IMR-90 (cell line): ENCODE results near the gene CACNA1G. TPM values are rescaled to one million over a fixed set of nuclear protein-coding genes. Genes with fewer than 3 reads are reported as not detected.

Experiments used
- ATAC-seq: fragments of 200-7000 bp; cut with Tn5 transposase; 2 replicates; pipeline ENCODE4 v1.9.1; 2020; ENCODE audit warnings: low read depth, mild to moderate bottlenecking, moderate library complexity
- BruUV-seq: library from RNA; stranded (reverse); fragments of 400-500 nt; replicated peaks from 2 replicates; lab custom pipeline; 2021; lab: Mats Ljungman, UMichigan
- CTCF ChIA-PET: fragments of 300-600 bp; formaldehyde crosslinking; extraction: SDS; loops from one replicate; lab custom pipeline; 2021; ENCODE audit warnings: antibody characterized with exemption; lab: Yijun Ruan, JAX
- POLR2A ChIA-PET: fragments of 300-600 bp; sonication (Branson Sonifier 250); formaldehyde crosslinking; loops from one replicate; lab custom pipeline; 2022; ENCODE audit warnings: antibody characterized with exemption; ENCODE audit not compliant: unreplicated experiment; lab: Charles Lee
- DNase-seq: peaks from one replicate; pipeline ENCODE4 v3.0.0; 2013
- H2AFZ ChIP-seq: replicated peaks from 2 replicates; pipeline ENCODE3; 2013; ENCODE audit warnings: low read length, mild to moderate bottlenecking; ENCODE audit not compliant: poor library complexity
- H2AK5ac ChIP-seq: 2 replicates; pipeline ENCODE4 v1.6.1; 2013; ENCODE audit warnings: low read depth, low read length, inconsistent platforms
- H2AK9ac ChIP-seq: replicated peaks from 2 replicates; pipeline ENCODE3; 2013; ENCODE audit warnings: mild to moderate bottlenecking, low read depth, low read length, moderate library complexity; ENCODE audit not compliant: poor library complexity
- H2BK120ac ChIP-seq: 2 replicates; pipeline ENCODE4 v1.6.1; 2013; ENCODE audit warnings: low read depth, low read length, inconsistent platforms
- H2BK15ac ChIP-seq: 3 replicates; pipeline ENCODE4 v1.6.1; 2013; ENCODE audit warnings: low read depth, low read length, inconsistent platforms
- H2BK20ac ChIP-seq: 2 replicates; pipeline ENCODE4 v1.6.1; 2013; ENCODE audit warnings: low read depth, mild to moderate bottlenecking, inconsistent platforms, low read length, moderate library complexity
- H2BK5ac ChIP-seq: 2 replicates; pipeline ENCODE4 v1.6.1; 2013; ENCODE audit warnings: mild to moderate bottlenecking, low read depth, low read length, inconsistent platforms; ENCODE audit not compliant: poor library complexity, severe bottlenecking
- H3K14ac ChIP-seq: replicated peaks from 2 replicates; pipeline ENCODE4 v1.6.1; 2013; ENCODE audit warnings: low read depth, low read length, inconsistent platforms
- H3K18ac ChIP-seq: 2 replicates; pipeline ENCODE4 v1.6.1; 2013; ENCODE audit warnings: low read depth, low read length, control low read depth
- H3K23ac ChIP-seq: 2 replicates; pipeline ENCODE4 v1.6.1; 2013; ENCODE audit warnings: low read depth, low read length, inconsistent platforms
- H3K27ac ChIP-seq: 2 replicates; pipeline ENCODE4 v1.5.1; 2013; ENCODE audit warnings: mild to moderate bottlenecking, control low read depth, low read length; ENCODE audit not compliant: insufficient read depth
- H3K27me3 ChIP-seq: 2 replicates; pipeline ENCODE4 v1.6.1; 2013; ENCODE audit warnings: low read length; ENCODE audit not compliant: control insufficient read depth, insufficient read depth
- H3K36me3 ChIP-seq: 2 replicates; pipeline ENCODE4 v1.6.1; 2013; ENCODE audit warnings: low read length, mixed read lengths; ENCODE audit not compliant: control insufficient read depth, insufficient read depth
- H3K4ac ChIP-seq: 2 replicates; pipeline ENCODE4 v1.6.1; 2013; ENCODE audit warnings: low read depth, low read length, inconsistent platforms
- H3K4me1 ChIP-seq: 2 replicates; pipeline ENCODE4 v1.6.1; 2013; ENCODE audit warnings: low read length, mixed read lengths; ENCODE audit not compliant: control insufficient read depth, insufficient read depth
- H3K4me2 ChIP-seq: 2 replicates; pipeline ENCODE4 v1.6.1; 2013; ENCODE audit warnings: low read depth, mild to moderate bottlenecking, control low read depth, low read length, moderate library complexity
- H3K4me3 ChIP-seq: 2 replicates; pipeline ENCODE4 v1.5.1; 2013; ENCODE audit warnings: low read depth, mild to moderate bottlenecking, control low read depth, low read length, moderate library complexity; ENCODE audit not compliant: insufficient read depth
- H3K56ac ChIP-seq: 2 replicates; pipeline ENCODE4 v1.6.1; 2013; ENCODE audit warnings: low read length, inconsistent platforms; ENCODE audit not compliant: insufficient read depth; ENCODE audit errors: extremely low read depth
- H3K79me1 ChIP-seq, 2 experiments: 2 replicates each; pipeline ENCODE4 v1.6.1; 2013; ENCODE audit warnings: low read length in 2 of 2, inconsistent platforms in 1 of 2, low read depth in 1 of 2
- H3K9ac ChIP-seq: 2 replicates; pipeline ENCODE4 v1.6.1; 2013; ENCODE audit warnings: low read depth, low read length, control low read depth
- H3K9me1 ChIP-seq: 2 replicates; pipeline ENCODE4 v1.6.1; 2013; ENCODE audit warnings: low read length, inconsistent platforms; ENCODE audit not compliant: insufficient read depth
- H3K9me3 ChIP-seq: 2 replicates; pipeline ENCODE4 v1.6.1; 2013; ENCODE audit warnings: low read length; ENCODE audit not compliant: control insufficient read depth, insufficient read depth
- H4K20me1 ChIP-seq: 2 replicates; pipeline ENCODE4 v1.6.1; 2013; ENCODE audit warnings: low read length, inconsistent platforms; ENCODE audit not compliant: insufficient read depth
- H4K5ac ChIP-seq: 2 replicates; pipeline ENCODE4 v1.6.1; 2013; ENCODE audit warnings: mild to moderate bottlenecking, low read depth, low read length, control low read depth
- H4K8ac ChIP-seq, 2 experiments: 2 replicates each; pipeline ENCODE4 v1.6.1; 2013; ENCODE audit warnings: low read depth in 2 of 2, low read length in 2 of 2, control low read depth in 1 of 2, inconsistent platforms in 1 of 2
- H4K91ac ChIP-seq: 2 replicates; pipeline ENCODE4 v1.6.1; 2013; ENCODE audit warnings: low read depth, low read length, inconsistent platforms; ENCODE audit not compliant: insufficient read depth
- BHLHE40 ChIP-seq: fragments of 150-350 bp; IDR thresholded peaks from 2 replicates; pipeline ENCODE4 v1.6.1; 2016; ENCODE audit warnings: mild to moderate bottlenecking, low read depth, low read length
- CEBPB ChIP-seq: IDR thresholded peaks from 2 replicates; pipeline ENCODE4 v1.6.1; 2012; ENCODE audit warnings: low read depth, low read length, improper control_type of control experiment
- CHD1 ChIP-seq: IDR thresholded peaks from 2 replicates; pipeline ENCODE4 v1.6.1; 2012; ENCODE audit warnings: low read depth, low read length, improper control_type of control experiment
- CTCF ChIP-seq: conservative IDR thresholded peaks from 2 replicates; pipeline ENCODE4 v1.5.1; 2012; ENCODE audit warnings: mild to moderate bottlenecking, low read depth, low read length, improper control_type of control experiment
- ELK1 ChIP-seq: fragments of 150-350 bp; IDR thresholded peaks from 2 replicates; pipeline ENCODE4 v1.6.1; 2016; ENCODE audit warnings: low read depth, mild to moderate bottlenecking, low read length, moderate library complexity, borderline replicate concordance
- FOS ChIP-seq: fragments of 150-350 bp; IDR thresholded peaks from 2 replicates; pipeline ENCODE4 v1.6.1; 2016; ENCODE audit warnings: low read depth, low read length
- MAFK ChIP-seq: IDR thresholded peaks from 2 replicates; pipeline ENCODE4 v1.6.1; 2012; ENCODE audit warnings: low read depth, low read length, improper control_type of control experiment
- MAZ ChIP-seq: IDR thresholded peaks from 2 replicates; pipeline ENCODE4 v1.6.1; 2012; ENCODE audit warnings: low read depth, mild to moderate bottlenecking, low read length, improper control_type of control experiment, moderate library complexity, borderline replicate concordance
- MXI1 ChIP-seq: IDR thresholded peaks from 2 replicates; pipeline ENCODE4 v1.6.1; 2012; ENCODE audit warnings: low read depth, mild to moderate bottlenecking, low read length, moderate library complexity, borderline replicate concordance
- NFE2L2 ChIP-seq: fragments of 150-350 bp; IDR thresholded peaks from 2 replicates; pipeline ENCODE4 v1.6.1; 2016; ENCODE audit warnings: low read depth, mild to moderate bottlenecking, low read length
- POLR2A ChIP-seq: IDR thresholded peaks from 2 replicates; pipeline ENCODE4 v1.6.1; 2012; ENCODE audit warnings: mild to moderate bottlenecking, low read depth, low read length
- RAD21 ChIP-seq: IDR thresholded peaks from 2 replicates; pipeline ENCODE4 v1.6.1; 2012; ENCODE audit warnings: low read length, improper control_type of control experiment
- RCOR1 ChIP-seq: IDR thresholded peaks from 2 replicates; pipeline ENCODE4 v1.6.1; 2012; ENCODE audit warnings: mild to moderate bottlenecking, low read length, improper control_type of control experiment; ENCODE audit not compliant: insufficient replicate concordance
- RFX5 ChIP-seq: IDR thresholded peaks from 2 replicates; pipeline ENCODE4 v1.8.0; 2012; ENCODE audit warnings: low read depth, mild to moderate bottlenecking, low read length, moderate library complexity
- SMC3 ChIP-seq: fragments of 150-350 bp; IDR thresholded peaks from 2 replicates; pipeline ENCODE4 v1.6.1; 2016; ENCODE audit warnings: low read depth, mild to moderate bottlenecking, antibody characterized with exemption, low read length, moderate library complexity
- USF2 ChIP-seq: fragments of 150-350 bp; IDR thresholded peaks from 2 replicates; pipeline ENCODE4 v1.6.1; 2017; ENCODE audit warnings: mild to moderate bottlenecking, antibody characterized with exemption, low read length, low read depth
- WGBS, 2 experiments: methylation state at CpG; one replicate each; pipeline versions ENCODE4 v1.1.5 to v1.1.7; 2013; ENCODE audit warnings: missing lambda C conversion rate in 2 of 2; ENCODE audit not compliant: insufficient read length in 1 of 2; ENCODE audit errors: extremely low coverage in 2 of 2; 5-methylcytosine and 5-hydroxymethylcytosine counted together
- dilution Hi-C: fragments of 300-500 bp; cut with HindIII; formaldehyde crosslinking; loops from one replicate; pipeline ENCODE4 v1.14.3; 2018; ENCODE audit warnings: low sequenced_read_pairs; ENCODE audit not compliant: unreplicated experiment
- in situ Hi-C: fragments of 300-500 bp; cut with MboI; formaldehyde crosslinking; loops from 3 replicates; pipeline ENCODE4 v1.14.3; 2019; ENCODE audit warnings: low sequenced_read_pairs, inconsistent platforms, mixed read lengths
- intact Hi-C: fragments of 100-400 bp; cut with micrococcal nuclease; formaldehyde crosslinking; loops from 2 replicates; pipeline ENCODE4 v1.10.0; 2022
- polyA plus RNA-seq, 3 experiments: library from polyadenylated mRNA; depleted of rRNA; stranded (reverse); fragments of >200 nt; gene quantifications; 2 replicates each; pipeline ENCODE4 v1.2.3, GENCODE V29; 2012; ENCODE audit warnings: low replicate concordance in 1 of 3
- total RNA-seq: library from RNA; depleted of rRNA; stranded (reverse); fragments of >200 nt; gene quantifications from 2 replicates; pipeline ENCODE4 v1.2.3, GENCODE V29; 2012

The CACNA1G gene
- total and polyA plus RNA-seq, 2 of the 4 experiments (the other 2 are of a cell fraction) = under 0.01 to 0.03 TPM

GRCh38 chr17:50541402-50541715 lies 19.2 kb upstream of the CACNA1G start:
- Histone ChIP-seq H2AK5ac (peak overlapping the region; percentile 43; the same call in 1 of the 2 replicates), H3K79me1 (peaks cover 0 to 7% of the 10 kb centered on the region in 2 experiments; a peak in 2 of 4 replicates), H3K4me1 (peaks cover 12% of the 10 kb centered on the region; the same call in 1 of the 2 replicates), H3K9me1 (peaks cover 4% of the 10 kb centered on the region), H2BK15ac (no peak overlapping the region; the same call in 2 of the 3 replicates), H3K18ac (no peak overlapping the region), H3K36me3 (no peaks in the 10 kb centered on the region), H3K4me3 (peak overlapping the region; percentile 65), H4K91ac (peak overlapping the region; percentile 59), H3K27me3 (no peaks in the 10 kb centered on the region), H4K8ac (peak overlapping the region; percentile 38 to 97), H4K5ac (peak overlapping the region; percentile 63), H2AFZ (peak overlapping the region; percentile 97), H3K27ac (no peak overlapping the region), H4K20me1 (no peaks in the 10 kb centered on the region), H2AK9ac (peak overlapping the region; percentile 86), H3K9me3 (no peaks in the 10 kb centered on the region), H3K14ac (peak overlapping the region; percentile 91), H3K23ac (peak overlapping the region; percentile 70; the same call in 1 of the 2 replicates), H2BK20ac (no peak overlapping the region), H2BK120ac (peak overlapping the region; percentile 71), H3K4ac (peak overlapping the region; percentile 87), H2BK5ac (no peak overlapping the region), H3K9ac (peak overlapping the region; percentile 71), H3K4me2 (peak overlapping the region; percentile 74), H3K56ac (no peak overlapping the region)
- dilution Hi-C loops = no loop called here
- WGBS, 2 experiments = 94% methylated on average over 5 of the region's 9 CpGs; no CpG with 5 or more reads in 1 of the 2 experiments
- POLR2A ChIA-PET = no interaction called here
- TF ChIP-seq RCOR1 = no peak
- no peak for TF ChIP-seq RAD21
- no peak for TF ChIP-seq SMC3
- TF ChIP-seq FOS = no peak
- no peak for TF ChIP-seq BHLHE40
- no peak for TF ChIP-seq MXI1
- no peak for TF ChIP-seq RFX5
- no peak for TF ChIP-seq POLR2A
- no peak for TF ChIP-seq ELK1
- TF ChIP-seq MAFK = no peak
- no peak for TF ChIP-seq USF2
- TF ChIP-seq CTCF = no peak
- no peak for TF ChIP-seq NFE2L2
- no peak for TF ChIP-seq CHD1
- TF ChIP-seq CEBPB = no peak
- no peak for TF ChIP-seq MAZ
- intact Hi-C loops = loop anchor here (10.0 kb wide), 1 partner anchor 413 kb away; no protein-coding TSS in a partner anchor
- BruUV-seq = no TSS peak
- in situ Hi-C loops = loop anchor here (10.0 kb wide), 1 partner anchor 413 kb away; no protein-coding TSS in a partner anchor
- ATAC-seq (no peak), DNase-seq (no peak)
- CTCF ChIA-PET = no interaction called here
